GM06990 (cell line): ENCODE measurements around the gene AHNAK2.

Experiments
- DNase-seq: peaks from one replicate; pipeline ENCODE4 v3.0.0-alpha.2; 2011; ENCODE audit not compliant: insufficient read length; ENCODE audit errors: extremely low read depth
- H3K27me3 ChIP-seq: replicated peaks from 2 replicates; pipeline ENCODE4 v1.6.0; 2011; ENCODE audit warnings: low read length; ENCODE audit not compliant: control insufficient read depth, insufficient read depth
- H3K36me3 ChIP-seq: 2 replicates; pipeline ENCODE4 v1.5.1; 2011; ENCODE audit warnings: low read length; ENCODE audit not compliant: control insufficient read depth, insufficient read depth
- H3K4me3 ChIP-seq: replicated peaks from 2 replicates; pipeline ENCODE4 v1.5.1; 2011; ENCODE audit warnings: low read depth, mild to moderate bottlenecking, control low read depth, low read length
- CTCF ChIP-seq: IDR thresholded peaks from 2 replicates; pipeline ENCODE4 v1.5.1; 2011; ENCODE audit warnings: low read length, control low read depth, mild to moderate bottlenecking, inconsistent platforms; ENCODE audit not compliant: insufficient read depth, poor library complexity, severe bottlenecking

The AHNAK2 gene

DNA sequence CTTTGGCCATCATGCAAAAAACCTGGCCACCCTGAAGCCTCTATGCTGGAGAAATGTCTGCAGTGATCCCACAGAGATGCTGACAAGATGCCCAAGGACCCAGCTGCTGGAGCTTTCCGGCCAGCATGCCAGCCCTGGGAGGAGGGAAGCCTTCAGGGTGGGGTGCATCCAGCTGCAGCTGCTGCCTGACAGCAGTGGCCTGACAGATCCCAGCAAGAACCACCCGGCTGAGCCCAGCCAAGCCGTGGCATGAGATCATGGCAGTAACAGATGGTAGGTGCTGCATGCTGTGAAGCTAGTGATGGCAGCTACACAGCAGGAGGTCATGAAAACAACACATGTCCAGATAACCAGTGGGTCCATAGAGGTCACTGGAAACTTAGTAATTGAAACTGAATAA, 21.2 kb upstream of the AHNAK2 start:
- TF ChIP-seq CTCF: no peak
- Histone ChIP-seq H3K36me3 (no peaks in the 10 kb centered on the region; the same call in 1 of the 2 replicates), H3K4me3 (no peak overlapping the region), H3K27me3 (no peaks in the 10 kb centered on the region)
- DNase-seq: no peak

DNA sequence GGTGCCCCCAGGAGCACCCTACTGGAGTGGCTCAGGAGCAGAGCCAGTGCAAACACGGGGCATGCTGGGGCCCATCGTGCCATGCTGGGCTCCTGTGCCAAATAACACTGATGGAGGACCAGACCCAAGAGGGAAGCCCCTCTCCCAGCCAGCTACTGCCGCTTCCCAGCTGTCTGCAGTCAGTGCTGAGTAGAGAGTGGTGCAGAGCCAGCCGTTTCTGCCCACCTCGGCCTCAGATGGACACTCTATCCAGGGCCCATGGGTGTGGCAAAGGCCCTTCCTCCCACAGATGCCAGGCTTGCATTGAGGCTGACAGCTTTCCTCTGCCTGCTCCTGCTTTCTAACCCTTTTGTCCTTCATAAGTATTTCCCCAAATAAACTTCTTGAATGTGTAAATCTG, 20.6 kb upstream of the AHNAK2 start:
- no peaks in the 10 kb centered on the region for H3K27me3 ChIP-seq
- no peak for DNase-seq
- no peaks in the 10 kb centered on the region; the same call in 1 of the 2 replicates for H3K36me3 ChIP-seq
- no peak overlapping the region for H3K4me3 ChIP-seq
- no peak for TF ChIP-seq CTCF

DNA sequence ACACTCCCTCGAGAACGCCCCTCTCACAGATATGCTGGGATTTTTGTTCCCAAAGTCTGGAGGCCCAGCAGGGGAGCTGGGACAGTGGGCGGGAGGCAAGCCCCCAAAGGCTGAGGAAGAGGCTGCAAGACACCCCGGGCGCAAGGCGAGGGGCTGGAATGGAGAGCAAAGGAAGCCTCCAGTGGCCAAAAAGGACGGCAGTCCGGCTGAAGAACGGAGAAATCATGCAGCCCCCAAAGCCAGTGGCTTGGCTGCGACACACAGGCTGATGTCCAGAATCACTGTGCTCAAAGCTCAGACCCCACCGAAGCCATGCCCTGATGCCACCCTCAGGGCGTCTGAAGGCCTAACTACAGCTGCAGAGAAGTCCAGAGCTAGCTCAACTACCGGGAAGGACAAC, 18.3 kb upstream of the AHNAK2 start:
- no peak for TF ChIP-seq CTCF
- H3K36me3 ChIP-seq: no peaks in the 10 kb centered on the region; the same call in 1 of the 2 replicates

GRCh38 chr14:104996032-104996431, 17.9 kb upstream of the AHNAK2 start:
- no peaks in the 10 kb centered on the region for H3K27me3 ChIP-seq
- DNase-seq: no peak
- TF ChIP-seq CTCF: no peak
- no peak overlapping the region for H3K4me3 ChIP-seq
- H3K36me3 ChIP-seq: no peaks in the 10 kb centered on the region; the same call in 1 of the 2 replicates

More for the DNA sequence above, 18.3 kb upstream of the AHNAK2 start:
- DNase-seq: no peak
- H3K4me3 ChIP-seq: no peak overlapping the region
- no peaks in the 10 kb centered on the region for H3K27me3 ChIP-seq

DNA sequence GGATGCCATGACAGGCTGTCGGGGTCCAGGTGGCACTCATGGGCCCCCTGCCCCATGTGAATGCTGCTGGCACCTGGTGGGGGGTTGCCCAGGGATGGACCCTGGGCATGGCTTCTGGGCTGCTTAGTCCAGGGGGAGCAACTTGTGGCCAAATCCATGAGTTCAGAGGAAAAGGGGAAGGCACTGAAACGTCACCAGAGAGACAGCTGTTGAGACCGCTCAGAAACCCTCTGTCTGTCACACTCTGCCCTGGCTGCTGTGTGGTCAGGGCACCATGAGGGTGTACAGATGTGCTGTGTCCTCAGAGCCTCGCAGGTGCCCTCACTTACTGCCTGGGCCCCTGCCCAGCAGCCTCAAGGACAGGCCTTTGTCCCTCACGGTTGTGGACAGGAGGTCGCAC, 16.8 kb upstream of the AHNAK2 start:
- H3K4me3 ChIP-seq: no peak overlapping the region
- DNase-seq: no peak
- H3K27me3 ChIP-seq: no peaks in the 10 kb centered on the region
- no peaks in the 10 kb centered on the region; the same call in 1 of the 2 replicates for H3K36me3 ChIP-seq
- TF ChIP-seq CTCF: no peak

- H3K36me3 ChIP-seq: no peaks in the 10 kb centered on the region; the same call in none of the 2 replicates
- no peak overlapping the region for H3K4me3 ChIP-seq
- DNase-seq: no peak
- no peaks in the 10 kb centered on the region for H3K27me3 ChIP-seq
- no peak for TF ChIP-seq CTCF
Measured at GRCh38 chr14:104993808-104994591, 15.8 kb upstream of the AHNAK2 start.
